Measurements from ENCODE around the gene STK11. TPM values are rescaled to one million over a fixed set of nuclear protein-coding genes. Genes with fewer than 3 reads are reported as not detected.
A peak's percentile ranks its signal among the peaks of the same experiment; 100 is the strongest.

The STK11 gene
- polyA plus RNA-seq, 1 of the 3 experiments (the other 2 are of a cell fraction): 55.5 TPM

DNA sequence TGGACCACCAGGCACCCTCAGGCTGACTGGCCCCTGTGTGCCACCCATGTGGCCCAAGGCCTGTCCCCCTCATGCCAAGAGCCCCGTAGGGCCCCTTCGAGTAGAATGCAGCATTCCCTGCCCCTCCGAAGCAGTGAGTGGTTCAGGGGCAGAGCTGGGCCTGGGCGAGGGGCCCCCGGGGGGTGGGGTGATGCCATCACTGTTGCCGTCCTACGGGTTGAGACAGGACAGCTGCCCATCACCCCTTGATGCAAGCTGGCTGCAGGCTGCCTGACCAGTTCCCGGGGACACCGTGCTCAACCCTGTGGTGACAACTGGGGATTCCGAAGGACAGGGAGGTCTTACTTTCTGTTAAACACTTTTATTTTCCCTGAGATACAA, 36.2 kb upstream of the STK11 start (continued):
- TF ChIP-seq TAF1 (IDR thresholded peaks at IDR 0.05; ENCODE audit: borderline replicate concordance, low read depth, low read length) (no peak), NFIC (IDR thresholded peaks at IDR 0.05; ENCODE audit: borderline replicate concordance) (no peak), PBX3 (IDR thresholded peaks at IDR 0.05) (no peak)
- TF ChIP-seq, protein P1, sequence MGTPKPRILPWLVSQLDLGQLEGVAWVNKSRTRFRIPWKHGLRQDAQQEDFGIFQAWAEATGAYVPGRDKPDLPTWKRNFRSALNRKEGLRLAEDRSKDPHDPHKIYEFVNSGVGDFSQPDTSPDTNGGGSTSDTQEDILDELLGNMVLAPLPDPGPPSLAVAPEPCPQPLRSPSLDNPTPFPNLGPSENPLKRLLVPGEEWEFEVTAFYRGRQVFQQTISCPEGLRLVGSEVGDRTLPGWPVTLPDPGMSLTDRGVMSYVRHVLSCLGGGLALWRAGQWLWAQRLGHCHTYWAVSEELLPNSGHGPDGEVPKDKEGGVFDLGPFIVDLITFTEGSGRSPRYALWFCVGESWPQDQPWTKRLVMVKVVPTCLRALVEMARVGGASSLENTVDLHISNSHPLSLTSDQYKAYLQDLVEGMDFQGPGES (IDR thresholded peaks at IDR 0.05; ENCODE audit: low read depth, low read length): no peak

DNA sequence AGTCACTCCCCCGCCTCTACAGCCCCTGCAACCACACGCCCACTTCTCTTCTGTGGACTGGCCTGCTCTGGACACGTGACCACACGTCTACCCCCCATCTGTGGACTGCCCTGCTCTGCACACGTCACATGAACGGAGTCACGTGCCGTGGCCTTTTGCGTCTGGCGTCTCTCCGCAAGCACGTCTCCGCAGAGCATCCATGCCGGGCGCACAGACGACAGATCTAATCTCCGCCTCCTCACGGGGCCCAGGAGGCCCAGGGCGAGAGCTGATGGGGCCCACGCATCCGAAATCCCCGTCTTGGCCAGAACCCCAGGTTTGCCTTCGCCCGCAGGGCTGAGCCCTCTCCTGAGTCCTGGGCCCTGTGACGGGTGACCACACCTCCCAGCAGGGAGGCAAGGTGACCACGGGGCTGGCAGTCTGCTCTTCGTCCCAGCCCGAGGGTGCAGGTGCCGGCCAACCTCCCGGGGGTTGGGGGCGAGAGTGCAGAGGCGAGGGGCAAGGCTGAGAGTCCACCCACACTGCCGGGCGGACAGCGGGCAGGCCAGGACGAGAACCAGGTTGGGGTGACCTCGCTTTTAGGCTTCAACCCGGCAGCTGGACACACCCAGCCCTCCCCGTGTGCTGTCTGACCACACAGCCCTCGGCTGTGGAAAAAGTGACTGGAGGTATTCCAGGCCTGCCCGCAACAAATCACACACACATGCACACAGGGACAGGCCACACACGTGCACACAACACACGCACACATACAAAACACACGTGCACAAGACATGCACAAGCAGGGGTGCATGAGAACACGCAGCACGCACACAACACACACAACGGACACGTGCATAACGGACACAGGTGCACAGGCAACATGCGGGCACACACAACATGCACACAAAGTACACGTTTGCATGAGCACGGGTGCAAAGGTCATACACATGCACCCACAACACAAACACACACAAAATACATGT, 35.4 kb upstream of the STK11 start:
- Histone ChIP-seq H4K20me1 (ENCODE audit: insufficient read depth) (peaks cover 25% of the 10 kb centered on the region), H3F3A (replicated peaks; ENCODE audit: insufficient read depth) (peaks cover 13% of the 10 kb centered on the region), H2AFZ (ENCODE audit: low read depth) (no peak overlapping the region), H3K4me3 (ENCODE audit: low read depth in 2 of 2, low read length in 1 of 2) (peak overlapping the region; percentile 37 to 39; a peak in 3 of 4 replicates), H3K9me3 (no peaks in the 10 kb centered on the region), H3K27me3 (ENCODE audit: insufficient read depth) (no peaks in the 10 kb centered on the region), H3K27ac (ENCODE audit: low read depth in 2 of 2, low read length in 1 of 2) (peak overlapping the region; percentile 53 to 69), H3K9me2 (no peaks in the 10 kb centered on the region), H3K9ac (peak overlapping the region; percentile 45; the same call in 1 of the 2 replicates), H3K4me1 (ENCODE audit: control insufficient read depth in 1 of 2, insufficient read depth in 2 of 2, low read depth in 1 of 2, low read length in 1 of 2) (peaks cover 29 to 31% of the 10 kb centered on the region in 2 experiments; a peak in 3 of 4 replicates), H3K79me2 (ENCODE audit: insufficient read depth) (peaks cover 83% of the 10 kb centered on the region), H3K36me3 (replicated peaks in 1 of 2; ENCODE audit: control insufficient read depth in 1 of 2, insufficient read depth in 2 of 2, low read length in 1 of 2) (peaks cover 0 to 5% of the 10 kb centered on the region in 2 experiments), H3K4me2 (peak overlapping the region; percentile 73)
- 69% methylated on average over 32 of the region's 52 CpGs for WGBS (ENCODE audit: low lambda C conversion rate)
- ChIA-PET POLR2A (no interaction called here), CTCF (interaction anchor here (1.3 kb wide), 1 partner anchor 52 kb away, joined by 3 read pairs; no protein-coding TSS in a partner anchor)
- DNase-seq: peak; percentile 87
- peak; percentile 84 for TF ChIP-seq MAX (IDR thresholded peaks at IDR 0.05; ENCODE audit: low read depth)
- TF ChIP-seq FOXJ3 (CRISPR knock-in tag; IDR thresholded peaks at IDR 0.05): no peak
- no peak for TF ChIP-seq POLR2AphosphoS5 (IDR thresholded peaks at IDR 0.05; ENCODE audit: low read depth, low read length)
- peak; percentile 40; the same call in 1 of the 2 replicates for TF ChIP-seq TAF1 (IDR thresholded peaks at IDR 0.05; ENCODE audit: borderline replicate concordance, low read depth, low read length)
- TF ChIP-seq, protein P2, sequence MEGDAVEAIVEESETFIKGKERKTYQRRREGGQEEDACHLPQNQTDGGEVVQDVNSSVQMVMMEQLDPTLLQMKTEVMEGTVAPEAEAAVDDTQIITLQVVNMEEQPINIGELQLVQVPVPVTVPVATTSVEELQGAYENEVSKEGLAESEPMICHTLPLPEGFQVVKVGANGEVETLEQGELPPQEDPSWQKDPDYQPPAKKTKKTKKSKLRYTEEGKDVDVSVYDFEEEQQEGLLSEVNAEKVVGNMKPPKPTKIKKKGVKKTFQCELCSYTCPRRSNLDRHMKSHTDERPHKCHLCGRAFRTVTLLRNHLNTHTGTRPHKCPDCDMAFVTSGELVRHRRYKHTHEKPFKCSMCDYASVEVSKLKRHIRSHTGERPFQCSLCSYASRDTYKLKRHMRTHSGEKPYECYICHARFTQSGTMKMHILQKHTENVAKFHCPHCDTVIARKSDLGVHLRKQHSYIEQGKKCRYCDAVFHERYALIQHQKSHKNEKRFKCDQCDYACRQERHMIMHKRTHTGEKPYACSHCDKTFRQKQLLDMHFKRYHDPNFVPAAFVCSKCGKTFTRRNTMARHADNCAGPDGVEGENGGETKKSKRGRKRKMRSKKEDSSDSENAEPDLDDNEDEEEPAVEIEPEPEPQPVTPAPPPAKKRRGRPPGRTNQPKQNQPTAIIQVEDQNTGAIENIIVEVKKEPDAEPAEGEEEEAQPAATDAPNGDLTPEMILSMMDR (IDR thresholded peaks at IDR 0.05): no peak
- TF ChIP-seq, protein P1 (IDR thresholded peaks at IDR 0.05; ENCODE audit: low read depth, low read length): no peak
- TF ChIP-seq, protein P3, sequence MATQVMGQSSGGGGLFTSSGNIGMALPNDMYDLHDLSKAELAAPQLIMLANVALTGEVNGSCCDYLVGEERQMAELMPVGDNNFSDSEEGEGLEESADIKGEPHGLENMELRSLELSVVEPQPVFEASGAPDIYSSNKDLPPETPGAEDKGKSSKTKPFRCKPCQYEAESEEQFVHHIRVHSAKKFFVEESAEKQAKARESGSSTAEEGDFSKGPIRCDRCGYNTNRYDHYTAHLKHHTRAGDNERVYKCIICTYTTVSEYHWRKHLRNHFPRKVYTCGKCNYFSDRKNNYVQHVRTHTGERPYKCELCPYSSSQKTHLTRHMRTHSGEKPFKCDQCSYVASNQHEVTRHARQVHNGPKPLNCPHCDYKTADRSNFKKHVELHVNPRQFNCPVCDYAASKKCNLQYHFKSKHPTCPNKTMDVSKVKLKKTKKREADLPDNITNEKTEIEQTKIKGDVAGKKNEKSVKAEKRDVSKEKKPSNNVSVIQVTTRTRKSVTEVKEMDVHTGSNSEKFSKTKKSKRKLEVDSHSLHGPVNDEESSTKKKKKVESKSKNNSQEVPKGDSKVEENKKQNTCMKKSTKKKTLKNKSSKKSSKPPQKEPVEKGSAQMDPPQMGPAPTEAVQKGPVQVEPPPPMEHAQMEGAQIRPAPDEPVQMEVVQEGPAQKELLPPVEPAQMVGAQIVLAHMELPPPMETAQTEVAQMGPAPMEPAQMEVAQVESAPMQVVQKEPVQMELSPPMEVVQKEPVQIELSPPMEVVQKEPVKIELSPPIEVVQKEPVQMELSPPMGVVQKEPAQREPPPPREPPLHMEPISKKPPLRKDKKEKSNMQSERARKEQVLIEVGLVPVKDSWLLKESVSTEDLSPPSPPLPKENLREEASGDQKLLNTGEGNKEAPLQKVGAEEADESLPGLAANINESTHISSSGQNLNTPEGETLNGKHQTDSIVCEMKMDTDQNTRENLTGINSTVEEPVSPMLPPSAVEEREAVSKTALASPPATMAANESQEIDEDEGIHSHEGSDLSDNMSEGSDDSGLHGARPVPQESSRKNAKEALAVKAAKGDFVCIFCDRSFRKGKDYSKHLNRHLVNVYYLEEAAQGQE (IDR thresholded peaks at IDR 0.05; ENCODE audit: low read depth, low read length): no peak
- TF ChIP-seq RFX5 (IDR thresholded peaks at IDR 0.05; ENCODE audit: low read length): no peak
- TF ChIP-seq USF1 (IDR thresholded peaks at IDR 0.05; ENCODE audit: borderline replicate concordance, low read depth): peak; percentile 95
- TF ChIP-seq MXI1 (IDR thresholded peaks at IDR 0.05; ENCODE audit: low read depth, low read length): peak; percentile 85
- no peak for TF ChIP-seq ZBTB33 (IDR thresholded peaks at IDR 0.05; ENCODE audit: borderline replicate concordance, low read depth)
- no peak for TF ChIP-seq RXRA (IDR thresholded peaks at IDR 0.05; ENCODE audit: borderline replicate concordance, low read depth)

All from SK-N-SH (cell line).